ENCODE measurements around the gene CALCR. TPM values are rescaled to one million over a fixed set of nuclear protein-coding genes. Genes with fewer than 3 reads are reported as not detected.

Gene CALCR
- total and polyA plus RNA-seq, 7 experiments from 2014 or later = not detected

- POLR2A ChIA-PET = no interaction called here
- intact Hi-C loops (cut with micrococcal nuclease) = no loop called here
- no peaks in the 10 kb centered on the region for H3K9me3 ChIP-seq (ENCODE audit: control insufficient read depth in 2 of 3, low read length in 3 of 3)
- H3K27me3 ChIP-seq (ENCODE audit: control insufficient read depth in 2 of 2, insufficient read depth in 2 of 2, low read length in 2 of 2) = no peaks in the 10 kb centered on the region
- H3K36me3 ChIP-seq (ENCODE audit: control insufficient read depth in 2 of 3, insufficient read depth in 3 of 3, low read length in 3 of 3) = no peaks in the 10 kb centered on the region
- DNase-seq = no peak
- Mint-ChIP-seq H3K4me3 (no peak overlapping the region), H3K9me3 (no peaks in the 10 kb centered on the region), H3K27ac (no peak overlapping the region), H3K4me1 (no peaks in the 10 kb centered on the region), H3K36me3 (no peaks in the 10 kb centered on the region), H3K27me3 (peaks cover 0 to 8% (median 0%) of the 10 kb centered on the region in 5 donors)
- no peak for ATAC-seq
- CTCF ChIA-PET = no interaction called here
- no peak overlapping the region for H3K27ac ChIP-seq (ENCODE audit: low read depth, low read length)
- no peak overlapping the region for H3K4me3 ChIP-seq (ENCODE audit: low read length)
- no peaks in the 10 kb centered on the region for H3K4me1 ChIP-seq (ENCODE audit: control insufficient read depth in 2 of 2, insufficient read depth in 2 of 2, low read length in 2 of 2)
Observed at GRCh38 chr7:93544691-93545090, 29.8 kb downstream of the CALCR start.

GRCh38 chr7:93538061-93538460 is 36.5 kb downstream of the CALCR start:
- ChIA-PET CTCF (no interaction called here), POLR2A (no interaction called here)
- DNase-seq (no peak), ATAC-seq (no peak)
- Mint-ChIP-seq H3K4me1 (no peaks in the 10 kb centered on the region), H3K9me3 (no peaks in the 10 kb centered on the region), H3K27ac (no peak overlapping the region), H3K27me3 (no peaks in the 10 kb centered on the region), H3K36me3 (no peaks in the 10 kb centered on the region), H3K4me3 (no peak overlapping the region)
- intact Hi-C loops (cut with micrococcal nuclease) = no loop called here
- H3K4me1 ChIP-seq (ENCODE audit: control insufficient read depth in 2 of 2, insufficient read depth in 2 of 2, low read length in 2 of 2) = no peaks in the 10 kb centered on the region
- no peaks in the 10 kb centered on the region for H3K36me3 ChIP-seq (ENCODE audit: control insufficient read depth in 2 of 3, insufficient read depth in 3 of 3, low read length in 3 of 3)
- H3K4me3 ChIP-seq (ENCODE audit: low read length) = no peak overlapping the region
- no peak overlapping the region for H3K27ac ChIP-seq (ENCODE audit: low read depth, low read length)
- H3K9me3 ChIP-seq (ENCODE audit: control insufficient read depth in 2 of 3, low read length in 3 of 3) = no peaks in the 10 kb centered on the region
- H3K27me3 ChIP-seq (ENCODE audit: control insufficient read depth in 2 of 2, insufficient read depth in 2 of 2, low read length in 2 of 2) = no peaks in the 10 kb centered on the region

GRCh38 chr7:93535616-93536015 is 38.9 kb downstream of the CALCR start:
- Histone ChIP-seq H3K9me3 (ENCODE audit: control insufficient read depth in 2 of 3, low read length in 3 of 3) (no peaks in the 10 kb centered on the region), H3K4me1 (ENCODE audit: control insufficient read depth in 2 of 2, insufficient read depth in 2 of 2, low read length in 2 of 2) (no peaks in the 10 kb centered on the region), H3K4me3 (ENCODE audit: low read length) (no peak overlapping the region), H3K27ac (ENCODE audit: low read depth, low read length) (no peak overlapping the region), H3K36me3 (ENCODE audit: control insufficient read depth in 2 of 3, insufficient read depth in 3 of 3, low read length in 3 of 3) (no peaks in the 10 kb centered on the region), H3K27me3 (ENCODE audit: control insufficient read depth in 2 of 2, insufficient read depth in 2 of 2, low read length in 2 of 2) (no peaks in the 10 kb centered on the region)
- DNase-seq (no peak), ATAC-seq (no peak)
- POLR2A ChIA-PET = no interaction called here
- H3K27me3 Mint-ChIP-seq = no peaks in the 10 kb centered on the region
- CTCF ChIA-PET = no interaction called here
- H3K4me1 Mint-ChIP-seq = no peaks in the 10 kb centered on the region
- no peaks in the 10 kb centered on the region for H3K9me3 Mint-ChIP-seq
- no peaks in the 10 kb centered on the region for H3K36me3 Mint-ChIP-seq
- H3K4me3 Mint-ChIP-seq = no peak overlapping the region
- H3K27ac Mint-ChIP-seq = no peak overlapping the region
- intact Hi-C loops (cut with micrococcal nuclease) = no loop called here

GRCh38 chr7:93530701-93531100 is 43.8 kb downstream of the CALCR start:
- CTCF ChIA-PET = no interaction called here
- DNase-seq = no peak

GRCh38 chr7:93516834-93517233 is 57.7 kb downstream of the CALCR start:
- intact Hi-C loops (cut with micrococcal nuclease) = no loop called here
- ChIA-PET POLR2A (no interaction called here), CTCF (no interaction called here)
- Histone ChIP-seq H3K27me3 (ENCODE audit: control insufficient read depth in 2 of 2, insufficient read depth in 2 of 2, low read length in 2 of 2) (no peaks in the 10 kb centered on the region), H3K4me3 (ENCODE audit: low read length) (no peak overlapping the region), H3K4me1 (ENCODE audit: control insufficient read depth in 2 of 2, insufficient read depth in 2 of 2, low read length in 2 of 2) (no peaks in the 10 kb centered on the region), H3K36me3 (ENCODE audit: control insufficient read depth in 2 of 3, insufficient read depth in 3 of 3, low read length in 3 of 3) (no peaks in the 10 kb centered on the region), H3K9me3 (ENCODE audit: control insufficient read depth in 2 of 3, low read length in 3 of 3) (no peaks in the 10 kb centered on the region), H3K27ac (ENCODE audit: low read depth, low read length) (no peak overlapping the region)
- Mint-ChIP-seq H3K36me3 (no peaks in the 10 kb centered on the region), H3K4me1 (no peaks in the 10 kb centered on the region), H3K4me3 (no peak overlapping the region), H3K27ac (no peak overlapping the region), H3K27me3 (no peaks in the 10 kb centered on the region), H3K9me3 (peaks cover 0 to 1% (median 0%) of the 10 kb centered on the region in 11 donors)
- DNase-seq (no peak), ATAC-seq (no peak)

More at GRCh38 chr7:93530701-93531100, 43.8 kb downstream of the CALCR start:
- POLR2A ChIA-PET = no interaction called here
- intact Hi-C loops (cut with micrococcal nuclease) = no loop called here
- H3K4me3 ChIP-seq (ENCODE audit: low read length) = no peak overlapping the region
- Mint-ChIP-seq H3K9me3 (no peaks in the 10 kb centered on the region), H3K27me3 (no peaks in the 10 kb centered on the region), H3K27ac (no peak overlapping the region), H3K36me3 (no peaks in the 10 kb centered on the region), H3K4me3 (no peak overlapping the region), H3K4me1 (no peaks in the 10 kb centered on the region)
- ATAC-seq = no peak
- H3K36me3 ChIP-seq (ENCODE audit: control insufficient read depth in 2 of 3, insufficient read depth in 3 of 3, low read length in 3 of 3) = no peaks in the 10 kb centered on the region
- H3K4me1 ChIP-seq (ENCODE audit: control insufficient read depth in 2 of 2, insufficient read depth in 2 of 2, low read length in 2 of 2) = no peaks in the 10 kb centered on the region
- H3K9me3 ChIP-seq (ENCODE audit: control insufficient read depth in 2 of 3, low read length in 3 of 3) = no peaks in the 10 kb centered on the region
- no peaks in the 10 kb centered on the region for H3K27me3 ChIP-seq (ENCODE audit: control insufficient read depth in 2 of 2, insufficient read depth in 2 of 2, low read length in 2 of 2)
- H3K27ac ChIP-seq (ENCODE audit: low read depth, low read length) = no peak overlapping the region

- intact Hi-C loops (cut with micrococcal nuclease) = no loop called here
- H3K9me3 Mint-ChIP-seq = peaks cover 0 to 4% (median 0%) of the 10 kb centered on the region in 11 donors
Observed at GRCh38 chr7:93515144-93515543, 59.4 kb downstream of the CALCR start.

DNA sequence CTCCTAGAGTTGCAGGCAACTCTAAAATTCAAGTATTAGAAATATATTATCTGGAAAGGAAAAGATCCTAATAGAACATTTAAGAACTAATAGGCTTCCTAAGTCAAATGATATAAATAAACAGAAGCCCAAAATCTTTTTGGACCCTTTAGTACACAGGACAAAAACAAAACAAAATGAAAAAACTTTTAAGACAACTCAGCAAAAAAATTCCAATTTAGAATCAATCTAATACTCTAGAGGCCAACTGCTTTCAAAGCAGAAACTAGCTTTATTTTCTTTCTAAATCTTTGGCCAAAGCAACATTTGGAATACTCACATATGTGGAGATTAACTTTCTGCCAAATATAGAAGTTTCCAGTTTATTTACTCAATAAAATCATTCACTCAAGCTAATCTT is 65.2 kb downstream of the CALCR start:
- intact Hi-C loops (cut with micrococcal nuclease) = no loop called here
- Histone ChIP-seq H3K27ac (ENCODE audit: low read depth, low read length) (no peak overlapping the region), H3K27me3 (ENCODE audit: control insufficient read depth in 2 of 2, insufficient read depth in 2 of 2, low read length in 2 of 2) (no peaks in the 10 kb centered on the region), H3K36me3 (ENCODE audit: control insufficient read depth in 2 of 3, insufficient read depth in 3 of 3, low read length in 3 of 3) (no peaks in the 10 kb centered on the region), H3K9me3 (ENCODE audit: control insufficient read depth in 2 of 3, low read length in 3 of 3) (no peaks in the 10 kb centered on the region), H3K4me1 (ENCODE audit: control insufficient read depth in 2 of 2, insufficient read depth in 2 of 2, low read length in 2 of 2) (no peaks in the 10 kb centered on the region), H3K4me3 (ENCODE audit: low read length) (no peak overlapping the region)
- DNase-seq (no peak), ATAC-seq (no peak)
- Mint-ChIP-seq H3K4me1 (no peaks in the 10 kb centered on the region), H3K27me3 (no peaks in the 10 kb centered on the region), H3K4me3 (no peak overlapping the region), H3K9me3 (peaks cover 0 to 8% (median 0%) of the 10 kb centered on the region in 11 donors), H3K27ac (no peak overlapping the region), H3K36me3 (no peaks in the 10 kb centered on the region)
- ChIA-PET POLR2A (no interaction called here), CTCF (no interaction called here)

More at GRCh38 chr7:93515144-93515543, 59.4 kb downstream of the CALCR start:
- ATAC-seq (no peak), DNase-seq (no peak)
- Mint-ChIP-seq H3K36me3 (no peaks in the 10 kb centered on the region), H3K4me3 (no peak overlapping the region), H3K4me1 (no peaks in the 10 kb centered on the region), H3K27ac (no peak overlapping the region), H3K27me3 (no peaks in the 10 kb centered on the region)
- H3K36me3 ChIP-seq (ENCODE audit: control insufficient read depth in 2 of 3, insufficient read depth in 3 of 3, low read length in 3 of 3) = no peaks in the 10 kb centered on the region
- ChIA-PET POLR2A (no interaction called here), CTCF (no interaction called here)
- no peak overlapping the region for H3K27ac ChIP-seq (ENCODE audit: low read depth, low read length)
- H3K4me1 ChIP-seq (ENCODE audit: control insufficient read depth in 2 of 2, insufficient read depth in 2 of 2, low read length in 2 of 2) = no peaks in the 10 kb centered on the region
- no peak overlapping the region for H3K4me3 ChIP-seq (ENCODE audit: low read length)
- no peaks in the 10 kb centered on the region for H3K27me3 ChIP-seq (ENCODE audit: control insufficient read depth in 2 of 2, insufficient read depth in 2 of 2, low read length in 2 of 2)
- H3K9me3 ChIP-seq (ENCODE audit: control insufficient read depth in 2 of 3, low read length in 3 of 3) = no peaks in the 10 kb centered on the region

All from naive thymus-derived CD4-positive, alpha-beta T cell (primary cell).